Endothelial cell (in vitro differentiated cells): ENCODE data around the gene ZNRF3. TPM values are rescaled to one million over a fixed set of nuclear protein-coding genes. Genes with fewer than 3 reads are reported as not detected.

Source experiments
- DNase-seq: peaks from one replicate; pipeline ENCODE4 v3.0.0; 2021; ENCODE audit warnings: low spot score
- H3K27ac Mint-ChIP-seq: one replicate; pipeline ENCODE4 v1.8.0; 2021; ENCODE audit warnings: mixed read lengths, inconsistent platforms; ENCODE audit not compliant: unreplicated experiment
- H3K27me3 Mint-ChIP-seq: one replicate; pipeline ENCODE4 v1.8.0; 2021; ENCODE audit warnings: mild to moderate bottlenecking, moderate library complexity, mixed read lengths, inconsistent platforms; ENCODE audit not compliant: unreplicated experiment
- H3K36me3 Mint-ChIP-seq: one replicate; pipeline ENCODE4 v1.8.0; 2021; ENCODE audit warnings: mild to moderate bottlenecking, low read depth, mixed read lengths, inconsistent platforms; ENCODE audit not compliant: unreplicated experiment
- H3K4me1 Mint-ChIP-seq: one replicate; pipeline ENCODE4 v1.8.0; 2021; ENCODE audit warnings: mild to moderate bottlenecking, mixed read lengths, inconsistent platforms; ENCODE audit not compliant: unreplicated experiment
- H3K4me3 Mint-ChIP-seq: one replicate; pipeline ENCODE4 v1.8.0; 2021; ENCODE audit warnings: mild to moderate bottlenecking, mixed read lengths, inconsistent platforms; ENCODE audit not compliant: unreplicated experiment
- H3K9me3 Mint-ChIP-seq: one replicate; pipeline ENCODE4 v1.8.0; 2021; ENCODE audit warnings: mixed read lengths, inconsistent platforms; ENCODE audit not compliant: unreplicated experiment
- CTCF ChIP-seq: fragments of 200-600 bp; sonication (generic); IDR thresholded peaks from one replicate; pipeline ENCODE4 v1.5.0; 2021; ENCODE audit warnings: antibody characterized with exemption; ENCODE audit not compliant: unreplicated experiment
- total RNA-seq: library from RNA; stranded (reverse); fragmentation: NEBNext Ultra II Directional; extraction: Animal tissue kit (Norgen Biotek cat#: 25700); gene quantifications from one replicate; pipeline ENCODE4 v1.2.1, GENCODE V29; 2021; ENCODE audit not compliant: unreplicated experiment

ZNRF3 gene
- total RNA-seq, 1 donor from 2014 or later: 3.3 TPM

- H3K36me3 Mint-ChIP-seq: peaks cover 3% of the 10 kb centered on the region
- H3K27ac Mint-ChIP-seq: no peak overlapping the region
- H3K9me3 Mint-ChIP-seq: no peaks in the 10 kb centered on the region
- peaks cover 13% of the 10 kb centered on the region for H3K4me1 Mint-ChIP-seq
- no peaks in the 10 kb centered on the region for H3K27me3 Mint-ChIP-seq
- no peak for TF ChIP-seq CTCF
- DNase-seq: no peak
- no peak overlapping the region for H3K4me3 Mint-ChIP-seq
Measured at GRCh38 chr22:29023172-29023796, 139.9 kb downstream of the ZNRF3 start.

- H3K9me3 Mint-ChIP-seq: no peaks in the 10 kb centered on the region
- no peaks in the 10 kb centered on the region for H3K36me3 Mint-ChIP-seq
- DNase-seq: no peak
- no peak overlapping the region for H3K4me3 Mint-ChIP-seq
- peaks cover 18% of the 10 kb centered on the region for H3K4me1 Mint-ChIP-seq
- H3K27ac Mint-ChIP-seq: no peak overlapping the region
- no peak for TF ChIP-seq CTCF
- H3K27me3 Mint-ChIP-seq: no peaks in the 10 kb centered on the region
Measured at GRCh38 chr22:29026579-29026978, 143.2 kb downstream of the ZNRF3 start.

GRCh38 chr22:29028468-29028867 lies 145.1 kb downstream of the ZNRF3 start:
- Mint-ChIP-seq H3K9me3 (no peaks in the 10 kb centered on the region), H3K36me3 (no peaks in the 10 kb centered on the region), H3K27me3 (no peaks in the 10 kb centered on the region), H3K4me1 (peaks cover 15% of the 10 kb centered on the region), H3K27ac (no peak overlapping the region), H3K4me3 (no peak overlapping the region)
- DNase-seq: no peak
- TF ChIP-seq CTCF: no peak

GRCh38 chr22:29029202-29030000 lies 146.0 kb downstream of the ZNRF3 start:
- H3K27me3 Mint-ChIP-seq: no peaks in the 10 kb centered on the region
- no peaks in the 10 kb centered on the region for H3K9me3 Mint-ChIP-seq
- H3K4me3 Mint-ChIP-seq: no peak overlapping the region
- H3K36me3 Mint-ChIP-seq: no peaks in the 10 kb centered on the region
- no peak overlapping the region for H3K27ac Mint-ChIP-seq
- DNase-seq: no peak
- peaks cover 6% of the 10 kb centered on the region for H3K4me1 Mint-ChIP-seq
- TF ChIP-seq CTCF: no peak

GRCh38 chr22:29030016-29030617 lies 146.7 kb downstream of the ZNRF3 start:
- Mint-ChIP-seq H3K9me3 (no peaks in the 10 kb centered on the region), H3K4me1 (peaks cover 6% of the 10 kb centered on the region), H3K4me3 (peak overlapping the region; percentile 89), H3K27ac (no peak overlapping the region), H3K36me3 (no peaks in the 10 kb centered on the region), H3K27me3 (no peaks in the 10 kb centered on the region)
- no peak for TF ChIP-seq CTCF
- no peak for DNase-seq
